Measurements from ENCODE around the gene KMT5B. TPM values are rescaled to one million over a fixed set of nuclear protein-coding genes. Genes with fewer than 3 reads are reported as not detected.
A peak's percentile ranks its signal among the peaks of the same experiment; 100 is the strongest.

Gene KMT5B
- total and polyA plus RNA-seq, 4 donors, result 15.1 to 78.2 (median 26.1) TPM

GRCh38 chr11:68181719-68182451 lies 31.2 kb downstream of the KMT5B start:
- Histone ChIP-seq H3K36me3 (ENCODE audit: control insufficient read depth in 4 of 4, insufficient read depth in 4 of 4, low read length in 4 of 4) (peaks cover 11 to 46% (median 26%) of the 10 kb centered on the region in 4 donors), H3K27ac (ENCODE audit: low read depth in 1 of 2, low read length in 1 of 2) (no peak overlapping the region), H3K9me3 (ENCODE audit: control insufficient read depth in 4 of 4, insufficient read depth in 3 of 4, low read length in 3 of 4) (no peaks in the 10 kb centered on the region), H3K27me3 (ENCODE audit: control insufficient read depth in 3 of 3, insufficient read depth in 3 of 3, low read length in 2 of 3) (no peaks in the 10 kb centered on the region), H3K4me1 (ENCODE audit: control insufficient read depth in 5 of 5, insufficient read depth in 5 of 5, low read length in 5 of 5) (peaks cover 0 to 15% (median 5%) of the 10 kb centered on the region in 5 donors), H3K4me3 (no peak overlapping the region), H3K9ac (ENCODE audit: insufficient read depth in 1 of 2, low read length in 2 of 2) (no peak overlapping the region)
- TF ChIP-seq, protein P1, sequence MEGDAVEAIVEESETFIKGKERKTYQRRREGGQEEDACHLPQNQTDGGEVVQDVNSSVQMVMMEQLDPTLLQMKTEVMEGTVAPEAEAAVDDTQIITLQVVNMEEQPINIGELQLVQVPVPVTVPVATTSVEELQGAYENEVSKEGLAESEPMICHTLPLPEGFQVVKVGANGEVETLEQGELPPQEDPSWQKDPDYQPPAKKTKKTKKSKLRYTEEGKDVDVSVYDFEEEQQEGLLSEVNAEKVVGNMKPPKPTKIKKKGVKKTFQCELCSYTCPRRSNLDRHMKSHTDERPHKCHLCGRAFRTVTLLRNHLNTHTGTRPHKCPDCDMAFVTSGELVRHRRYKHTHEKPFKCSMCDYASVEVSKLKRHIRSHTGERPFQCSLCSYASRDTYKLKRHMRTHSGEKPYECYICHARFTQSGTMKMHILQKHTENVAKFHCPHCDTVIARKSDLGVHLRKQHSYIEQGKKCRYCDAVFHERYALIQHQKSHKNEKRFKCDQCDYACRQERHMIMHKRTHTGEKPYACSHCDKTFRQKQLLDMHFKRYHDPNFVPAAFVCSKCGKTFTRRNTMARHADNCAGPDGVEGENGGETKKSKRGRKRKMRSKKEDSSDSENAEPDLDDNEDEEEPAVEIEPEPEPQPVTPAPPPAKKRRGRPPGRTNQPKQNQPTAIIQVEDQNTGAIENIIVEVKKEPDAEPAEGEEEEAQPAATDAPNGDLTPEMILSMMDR (IDR thresholded peaks at IDR 0.05; ENCODE audit: control extremely low read depth, extremely low read depth), result no peak
- DNase-seq (no peak), ATAC-seq (ENCODE audit: insufficient read depth, low FRiP score) (no peak)
- WGBS, 2 donors, result 77 to 79% methylated on average over 7 of the region's 7 CpGs

GRCh38 chr11:68179847-68180246 lies 33.2 kb downstream of the KMT5B start:
- Histone ChIP-seq H3K9ac (ENCODE audit: insufficient read depth in 1 of 2, low read length in 2 of 2) (no peak overlapping the region), H3K4me3 (no peak overlapping the region), H3K9me3 (ENCODE audit: control insufficient read depth in 4 of 4, insufficient read depth in 3 of 4, low read length in 3 of 4) (no peaks in the 10 kb centered on the region), H3K27me3 (ENCODE audit: control insufficient read depth in 3 of 3, insufficient read depth in 3 of 3, low read length in 2 of 3) (no peaks in the 10 kb centered on the region), H3K36me3 (ENCODE audit: control insufficient read depth in 4 of 4, insufficient read depth in 4 of 4, low read length in 4 of 4) (peaks cover 9 to 42% (median 24%) of the 10 kb centered on the region in 4 donors), H3K4me1 (ENCODE audit: control insufficient read depth in 5 of 5, insufficient read depth in 5 of 5, low read length in 5 of 5) (peaks cover 0 to 9% (median 0%) of the 10 kb centered on the region in 5 donors), H3K27ac (ENCODE audit: low read depth in 1 of 2, low read length in 1 of 2) (no peak overlapping the region)
- DNase-seq (no peak), ATAC-seq (ENCODE audit: insufficient read depth, low FRiP score) (no peak)
- 89 to 99% methylated on average over 2 of the region's 2 CpGs for WGBS, 2 donors
- TF ChIP-seq, protein P1 (IDR thresholded peaks at IDR 0.05; ENCODE audit: control extremely low read depth, extremely low read depth), result no peak

DNA sequence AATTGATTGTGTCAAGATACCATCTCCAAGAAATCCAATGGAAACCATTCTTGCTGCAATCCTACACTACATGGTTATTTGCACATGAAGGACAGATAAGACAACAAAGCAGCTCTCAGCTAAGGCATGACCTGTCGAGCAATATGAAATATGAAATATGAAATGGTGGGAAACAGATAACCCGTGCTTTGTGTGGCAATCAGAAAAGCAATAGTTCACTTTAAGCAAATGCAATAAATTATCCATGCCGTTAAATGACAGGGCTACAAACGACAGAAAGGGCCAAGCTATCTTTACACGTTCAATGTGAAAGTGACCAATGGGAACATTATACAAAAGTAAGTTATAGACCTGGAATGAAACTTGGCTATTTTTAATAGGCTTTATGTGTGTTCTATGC lies 35.2 kb downstream of the KMT5B start:
- no peak overlapping the region for H3K27ac ChIP-seq (ENCODE audit: low read depth in 1 of 2, low read length in 1 of 2)
- no peaks in the 10 kb centered on the region for H3K9me3 ChIP-seq (ENCODE audit: control insufficient read depth in 4 of 4, insufficient read depth in 3 of 4, low read length in 3 of 4)
- peaks cover 16 to 45% (median 30%) of the 10 kb centered on the region in 4 donors for H3K36me3 ChIP-seq (ENCODE audit: control insufficient read depth in 4 of 4, insufficient read depth in 4 of 4, low read length in 4 of 4)
- no peak overlapping the region for H3K4me3 ChIP-seq
- no peak overlapping the region for H3K9ac ChIP-seq (ENCODE audit: insufficient read depth in 1 of 2, low read length in 2 of 2)
- ATAC-seq (ENCODE audit: insufficient read depth, low FRiP score), result no peak
- no peaks in the 10 kb centered on the region for H3K27me3 ChIP-seq (ENCODE audit: control insufficient read depth in 3 of 3, insufficient read depth in 3 of 3, low read length in 2 of 3)
- DNase-seq, result peak in 1 of 3 donors; percentile 46
- 82 to 85% methylated on average over 5 of the region's 5 CpGs for WGBS, 2 donors
- TF ChIP-seq, protein P1 (IDR thresholded peaks at IDR 0.05; ENCODE audit: control extremely low read depth, extremely low read depth), result no peak
- H3K4me1 ChIP-seq (ENCODE audit: control insufficient read depth in 5 of 5, insufficient read depth in 5 of 5, low read length in 5 of 5), result peaks cover 0 to 9% (median 0%) of the 10 kb centered on the region in 5 donors
